ENCODE measurements around the gene THSD7A. TPM values are rescaled to one million over a fixed set of nuclear protein-coding genes. Genes with fewer than 3 reads are reported as not detected.

The THSD7A gene
- total RNA-seq, 1 donor from 2014 or later = 0.28 TPM

GRCh38 chr7:11716185-11716584 is 115.8 kb downstream of the THSD7A start:
- H3K27ac Mint-ChIP-seq = no peak overlapping the region
- H3K27me3 ChIP-seq = no peaks in the 10 kb centered on the region
- no peaks in the 10 kb centered on the region for H3F3A ChIP-seq (ENCODE audit: low read depth)
- H2AFZ ChIP-seq (replicated peaks) = no peak overlapping the region
- H3K9ac ChIP-seq = no peak overlapping the region
- no peak overlapping the region for H3K4me3 ChIP-seq
- no peaks in the 10 kb centered on the region for H3K9me3 Mint-ChIP-seq
- no peak overlapping the region for H3K4me2 ChIP-seq
- no peaks in the 10 kb centered on the region for H3K27me3 Mint-ChIP-seq (ENCODE audit: insufficient read depth, low read depth)
- no peaks in the 10 kb centered on the region for H4K20me1 ChIP-seq (ENCODE audit: low read depth)
- no peaks in the 10 kb centered on the region for H3K36me3 Mint-ChIP-seq
- no peak overlapping the region for H3K27ac ChIP-seq
- H3K79me2 ChIP-seq (ENCODE audit: low read depth) = no peaks in the 10 kb centered on the region
- H3K4me1 ChIP-seq = no peaks in the 10 kb centered on the region
- no peaks in the 10 kb centered on the region for H3K36me3 ChIP-seq
- DNase-seq (ENCODE audit: low spot score) = no peak
- no peak overlapping the region for H3K4me3 Mint-ChIP-seq
- H3K4me1 Mint-ChIP-seq = no peaks in the 10 kb centered on the region
- H3K9me3 ChIP-seq (ENCODE audit: low read depth) = no peaks in the 10 kb centered on the region
- TF ChIP-seq CTCF (IDR thresholded peaks at IDR 0.05) (no peak), EZH2 (IDR thresholded peaks at IDR 0.05) (no peak), EZH2phosphoT487 (IDR thresholded peaks at IDR 0.05) (no peak)

- no peaks in the 10 kb centered on the region for H3K27me3 Mint-ChIP-seq (ENCODE audit: insufficient read depth, low read depth)
- Histone ChIP-seq H3K36me3 (no peaks in the 10 kb centered on the region), H3K9ac (no peak overlapping the region), H2AFZ (replicated peaks) (no peak overlapping the region), H3K4me3 (no peak overlapping the region), H3K27ac (no peak overlapping the region), H3K4me2 (no peak overlapping the region), H3F3A (ENCODE audit: low read depth) (no peaks in the 10 kb centered on the region), H3K79me2 (ENCODE audit: low read depth) (no peaks in the 10 kb centered on the region), H4K20me1 (ENCODE audit: low read depth) (no peaks in the 10 kb centered on the region), H3K27me3 (no peaks in the 10 kb centered on the region), H3K9me3 (ENCODE audit: low read depth) (no peaks in the 10 kb centered on the region), H3K4me1 (no peaks in the 10 kb centered on the region)
- no peak overlapping the region for H3K27ac Mint-ChIP-seq
- TF ChIP-seq EZH2 (IDR thresholded peaks at IDR 0.05) (no peak), CTCF (IDR thresholded peaks at IDR 0.05) (no peak), EZH2phosphoT487 (IDR thresholded peaks at IDR 0.05) (no peak)
- DNase-seq (ENCODE audit: low spot score) = no peak
- no peaks in the 10 kb centered on the region for H3K36me3 Mint-ChIP-seq
- no peaks in the 10 kb centered on the region for H3K9me3 Mint-ChIP-seq
- no peak overlapping the region for H3K4me3 Mint-ChIP-seq
- H3K4me1 Mint-ChIP-seq = peaks cover 8% of the 10 kb centered on the region
Measured at GRCh38 chr7:11714676-11715075, 117.3 kb downstream of the THSD7A start.

GRCh38 chr7:11714205-11714604 is 117.8 kb downstream of the THSD7A start:
- no peak overlapping the region for H3K4me2 ChIP-seq
- no peak overlapping the region for H3K4me3 Mint-ChIP-seq
- no peaks in the 10 kb centered on the region for H3K4me1 ChIP-seq
- no peaks in the 10 kb centered on the region for H3K36me3 ChIP-seq
- no peaks in the 10 kb centered on the region for H3K79me2 ChIP-seq (ENCODE audit: low read depth)
- DNase-seq (ENCODE audit: low spot score) = no peak
- no peaks in the 10 kb centered on the region for H3K9me3 ChIP-seq (ENCODE audit: low read depth)
- H2AFZ ChIP-seq (replicated peaks) = no peak overlapping the region
- no peak overlapping the region for H3K27ac Mint-ChIP-seq
- H3K36me3 Mint-ChIP-seq = no peaks in the 10 kb centered on the region
- H4K20me1 ChIP-seq (ENCODE audit: low read depth) = no peaks in the 10 kb centered on the region
- no peaks in the 10 kb centered on the region for H3F3A ChIP-seq (ENCODE audit: low read depth)
- no peaks in the 10 kb centered on the region for H3K27me3 Mint-ChIP-seq (ENCODE audit: insufficient read depth, low read depth)
- no peak overlapping the region for H3K27ac ChIP-seq
- TF ChIP-seq CTCF (IDR thresholded peaks at IDR 0.05) (no peak), EZH2 (IDR thresholded peaks at IDR 0.05) (no peak), EZH2phosphoT487 (IDR thresholded peaks at IDR 0.05) (no peak)
- H3K4me1 Mint-ChIP-seq = peaks cover 8% of the 10 kb centered on the region
- no peaks in the 10 kb centered on the region for H3K9me3 Mint-ChIP-seq
- no peak overlapping the region for H3K4me3 ChIP-seq
- H3K27me3 ChIP-seq = no peaks in the 10 kb centered on the region
- H3K9ac ChIP-seq = no peak overlapping the region

Measured in neural progenitor cell (in vitro differentiated cells).